GM18867 (cell line): ENCODE results near the gene OTUD6A.
A peak's percentile ranks its signal among the peaks of the same experiment; 100 is the strongest.

Experiments
- ATAC-seq: cut with Tn5 transposase; IDR thresholded peaks from one replicate; pipeline ENCODE4 v1.9.1; 2021; ENCODE audit warnings: mild to moderate bottlenecking, moderate library complexity; ENCODE audit not compliant: unreplicated experiment

Gene OTUD6A, protein sequence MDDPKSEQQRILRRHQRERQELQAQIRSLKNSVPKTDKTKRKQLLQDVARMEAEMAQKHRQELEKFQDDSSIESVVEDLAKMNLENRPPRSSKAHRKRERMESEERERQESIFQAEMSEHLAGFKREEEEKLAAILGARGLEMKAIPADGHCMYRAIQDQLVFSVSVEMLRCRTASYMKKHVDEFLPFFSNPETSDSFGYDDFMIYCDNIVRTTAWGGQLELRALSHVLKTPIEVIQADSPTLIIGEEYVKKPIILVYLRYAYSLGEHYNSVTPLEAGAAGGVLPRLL

GRCh38 chrX:70062076-70062475 is at the start of gene OTUD6A:
Gene OTUD6A, plus strand, starts transcription at chrX:70062457. Its CDS starts 68 bp downstream, at chrX:70062525.
- ATAC-seq: no peak

- no peak for ATAC-seq
Measured at GRCh38 chrX:70012756-70013155, 49.5 kb upstream of the OTUD6A start.

- ATAC-seq: no peak
Measured at GRCh38 chrX:70013466-70014381, 48.5 kb upstream of the OTUD6A start.

GRCh38 chrX:70016513-70016912 is 45.7 kb upstream of the OTUD6A start:
- no peak for ATAC-seq

DNA sequence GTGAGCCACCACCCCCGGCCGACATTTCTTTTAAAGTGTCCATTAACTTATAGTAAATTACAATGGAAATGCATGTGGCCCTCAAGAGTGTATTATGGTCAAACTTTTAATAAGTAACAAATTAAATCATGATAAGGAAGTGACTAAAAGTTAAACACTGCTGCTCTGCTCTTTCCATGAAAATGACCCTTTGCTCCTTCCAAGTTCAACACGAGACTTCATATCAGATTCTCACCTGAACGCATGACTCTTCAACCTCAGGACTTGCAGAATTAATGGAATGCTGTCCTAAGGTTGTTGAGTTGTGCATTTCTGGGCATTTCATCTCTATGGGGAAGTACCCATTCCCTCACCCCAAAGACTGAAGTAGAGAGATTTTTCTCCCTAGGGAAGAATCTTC is 39.6 kb upstream of the OTUD6A start:
- no peak for ATAC-seq

GRCh38 chrX:70025464-70025863 is 36.8 kb upstream of the OTUD6A start:
- no peak for ATAC-seq

DNA sequence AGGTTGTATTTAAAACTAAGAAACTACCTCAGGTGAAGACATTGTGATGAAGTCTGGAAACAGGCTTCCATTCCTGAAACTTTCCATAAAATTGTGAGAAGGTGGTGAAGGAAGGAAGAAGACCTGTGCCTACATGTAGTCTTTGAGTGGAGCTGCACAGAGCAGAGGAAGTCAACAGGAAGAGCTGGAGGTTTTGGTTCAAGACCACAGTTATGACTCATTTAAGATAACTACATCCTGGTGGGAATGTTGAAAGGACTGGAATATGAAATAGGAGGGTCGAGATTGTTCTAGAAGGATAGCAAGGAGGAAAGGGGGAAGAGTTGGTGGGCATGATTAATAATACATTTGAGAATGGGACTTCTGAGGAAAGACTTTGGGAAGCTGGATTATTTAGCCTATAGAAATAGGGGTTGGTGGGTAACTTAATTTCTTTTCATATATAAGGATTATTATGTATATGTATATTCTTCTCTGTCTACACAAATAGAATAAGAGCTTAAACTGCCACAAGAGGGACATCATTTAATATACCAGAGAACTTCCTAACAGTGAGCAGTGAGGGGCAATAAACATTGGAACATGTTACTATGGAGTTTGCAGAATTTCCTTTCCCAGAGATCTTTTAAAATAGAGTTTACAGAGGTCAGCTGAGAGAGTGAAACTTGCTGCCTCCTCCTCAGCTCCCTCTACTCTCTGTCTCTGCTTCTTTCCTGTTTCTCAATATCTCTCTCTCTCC is 36.0 kb upstream of the OTUD6A start:
- ATAC-seq: no peak

DNA sequence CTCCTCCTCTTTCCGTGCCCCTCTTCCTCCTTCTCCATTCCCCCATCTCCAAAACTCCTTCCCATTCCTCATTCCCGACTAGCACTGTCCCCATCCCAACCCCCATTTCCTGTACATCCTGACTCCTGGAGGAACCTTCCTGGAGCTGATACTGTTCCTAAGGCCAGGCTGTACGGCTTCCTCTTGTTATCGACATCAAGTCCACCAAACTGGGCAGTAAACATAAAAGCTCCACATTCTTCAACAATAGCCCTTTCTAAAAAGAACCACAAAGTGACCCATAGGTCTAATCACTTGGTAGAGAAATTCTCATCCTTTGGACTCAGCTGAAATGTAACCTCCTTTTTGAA is 35.4 kb upstream of the OTUD6A start:
- no peak for ATAC-seq

DNA sequence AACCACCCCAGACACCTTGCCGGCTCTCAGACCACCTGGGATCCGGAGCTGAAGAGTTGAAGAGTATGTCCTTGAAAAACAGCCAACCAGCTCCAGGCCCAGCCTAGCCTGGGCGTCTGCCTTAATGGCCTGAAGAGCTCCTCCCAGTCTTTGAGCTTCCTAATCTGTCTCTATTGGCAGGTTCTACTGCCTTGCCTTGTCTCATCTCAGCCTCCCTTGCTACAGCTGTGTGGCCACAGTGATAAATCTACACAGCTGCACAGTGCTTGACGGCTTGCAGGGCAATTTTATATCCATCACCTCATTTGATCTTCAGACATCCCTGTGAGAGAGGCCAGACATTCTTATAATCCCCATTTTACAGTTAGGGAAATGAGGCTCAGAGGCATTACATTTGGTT is 32.4 kb upstream of the OTUD6A start:
- no peak for ATAC-seq

- peak; percentile 87 for ATAC-seq
Measured at GRCh38 chrX:70030301-70030767, 31.9 kb upstream of the OTUD6A start.

- ATAC-seq: no peak
Measured at GRCh38 chrX:70032792-70033191, 29.5 kb upstream of the OTUD6A start.

DNA sequence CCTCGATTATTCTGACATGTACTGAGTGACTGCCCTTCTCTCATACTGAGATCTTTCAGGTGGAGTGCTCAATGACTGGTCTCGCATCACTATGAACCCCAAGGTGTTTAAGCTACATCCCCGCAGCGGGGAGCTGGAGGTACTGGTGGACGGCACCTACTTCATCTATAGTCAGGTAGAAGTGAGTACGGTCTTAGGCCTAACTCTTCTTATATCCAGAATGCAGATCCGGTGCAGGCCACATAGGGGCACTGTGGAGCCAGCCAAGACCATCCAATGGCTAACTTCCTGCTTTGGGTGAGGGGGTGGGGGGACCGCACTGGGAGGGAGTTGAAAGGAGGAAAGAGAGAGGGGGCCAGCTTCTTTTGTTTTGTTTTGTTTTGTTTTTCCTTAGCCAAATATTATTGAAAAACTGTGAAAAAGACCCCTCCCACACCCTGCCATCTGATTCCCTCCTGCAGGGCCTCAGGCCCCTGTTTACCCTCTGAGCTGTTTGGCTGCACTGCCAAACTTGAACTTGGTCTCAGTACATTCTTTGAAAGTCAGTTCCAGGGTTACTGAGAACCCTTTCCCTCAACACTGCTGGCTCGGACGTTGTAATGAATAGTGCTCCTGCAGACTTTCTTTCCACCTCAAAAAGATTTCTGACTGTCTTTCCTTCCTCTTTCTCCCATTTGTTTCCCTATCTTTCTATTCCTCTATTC is 28.8 kb upstream of the OTUD6A start:
- peak; percentile 58 for ATAC-seq

GRCh38 chrX:70034646-70035045 is 27.6 kb upstream of the OTUD6A start:
- ATAC-seq: no peak

DNA sequence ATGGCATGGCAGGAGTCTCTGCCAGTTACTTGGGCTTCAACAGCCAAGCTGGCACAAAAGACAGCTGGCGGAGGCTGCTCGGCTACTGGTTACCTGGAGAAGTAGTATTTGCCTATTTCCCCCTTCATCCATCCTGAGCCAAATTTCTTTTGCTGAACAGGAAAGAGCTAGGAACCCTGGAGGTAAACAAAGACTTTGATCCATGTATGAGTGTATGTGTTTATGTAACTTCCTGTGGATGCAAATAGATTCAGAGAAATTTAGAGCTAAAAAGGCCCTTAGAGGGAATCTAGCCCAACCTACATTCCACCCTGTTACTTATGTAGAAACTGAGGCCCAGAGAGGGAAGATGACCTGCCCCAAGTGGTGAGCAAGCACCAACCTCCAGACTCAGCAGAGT is 23.7 kb upstream of the OTUD6A start:
- ATAC-seq: no peak

DNA sequence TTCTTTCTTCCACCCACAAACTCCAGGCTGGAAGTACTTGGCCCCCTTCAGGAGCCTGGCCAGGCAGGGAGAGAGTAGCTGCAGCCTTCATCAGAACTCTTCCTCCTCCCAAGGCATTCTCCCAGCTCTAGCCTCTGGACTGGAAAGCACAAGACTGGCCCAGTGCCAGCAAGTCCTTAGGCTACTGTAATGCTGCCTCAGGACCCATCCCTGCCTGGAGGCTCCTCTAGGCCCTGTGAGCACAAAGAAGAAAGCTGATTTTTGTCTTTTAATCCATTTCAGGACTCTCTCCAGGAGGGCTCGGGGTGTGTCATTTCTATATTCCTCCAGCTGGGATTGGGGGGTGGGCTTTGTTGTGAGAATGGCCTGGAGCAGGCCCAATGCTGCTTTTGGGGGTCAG is 23.3 kb upstream of the OTUD6A start:
- no peak for ATAC-seq

DNA sequence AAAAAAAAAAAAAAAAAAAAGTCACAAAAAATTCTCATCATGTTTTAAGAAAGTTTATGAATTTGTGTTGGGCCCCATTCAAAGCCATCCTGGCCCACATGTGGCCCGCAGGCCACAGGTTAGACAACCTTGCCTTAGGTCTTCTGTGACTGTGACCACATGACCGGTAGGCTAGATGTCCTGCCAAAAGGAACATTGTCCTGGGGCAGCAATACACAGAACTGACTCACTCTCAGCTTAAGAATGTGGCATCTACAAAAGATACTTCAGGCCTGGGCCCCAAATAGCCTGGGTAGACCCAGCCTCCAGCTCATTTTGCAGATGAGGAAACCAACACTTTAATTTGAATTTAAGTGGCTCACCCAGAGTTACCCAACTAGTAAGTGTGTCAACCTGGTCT is 22.5 kb upstream of the OTUD6A start:
- no peak for ATAC-seq

GRCh38 chrX:70041993-70042392 is 20.3 kb upstream of the OTUD6A start:
- ATAC-seq: no peak

DNA sequence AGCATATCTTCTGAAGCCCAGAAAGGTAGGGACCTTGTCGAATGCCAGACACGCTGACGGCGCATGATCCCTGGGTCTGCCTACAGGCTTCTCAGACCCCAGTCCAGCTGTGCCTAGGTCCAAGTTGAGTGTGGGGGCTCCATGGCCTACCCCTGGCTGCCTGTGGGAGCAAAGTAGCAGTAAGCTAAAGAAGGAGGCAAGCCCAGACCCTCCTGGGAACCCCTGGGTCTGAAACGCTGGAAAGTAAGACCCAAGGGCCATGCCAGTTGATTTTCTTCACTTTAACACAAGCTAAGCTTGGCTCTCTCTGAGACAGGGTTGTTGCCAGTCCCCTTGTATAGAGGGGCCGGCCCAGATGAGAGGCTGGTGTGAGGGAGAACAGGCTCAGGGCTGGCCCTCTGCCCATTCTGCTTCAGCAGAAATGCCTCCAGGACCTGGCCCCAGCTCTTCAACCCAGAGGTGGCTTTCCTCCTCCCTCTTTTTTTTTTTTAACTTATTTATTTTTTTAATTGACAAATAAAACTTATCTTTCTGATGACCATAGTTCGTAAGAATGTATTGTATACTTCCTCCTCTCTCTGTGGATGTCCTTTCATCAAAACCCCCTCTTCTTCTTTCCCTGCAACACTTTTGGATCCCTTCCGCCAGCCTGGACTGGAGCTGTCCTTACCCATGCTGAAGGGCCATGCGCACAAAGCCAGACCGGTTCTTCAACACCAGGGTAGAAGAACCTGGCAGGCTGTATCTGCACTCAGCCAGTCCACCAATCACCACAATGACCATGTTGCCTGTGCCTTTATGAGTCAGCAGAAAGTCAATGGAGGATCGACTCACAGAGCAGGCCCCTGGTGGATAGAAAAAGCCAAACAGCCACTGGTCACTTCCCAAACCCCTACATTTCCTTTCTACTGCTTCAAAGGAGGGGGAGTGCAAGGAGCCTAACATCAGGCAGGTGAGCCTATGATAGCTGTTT is 19.6 kb upstream of the OTUD6A start:
- ATAC-seq: no peak

- ATAC-seq: no peak
Measured at GRCh38 chrX:70043685-70044084, 18.6 kb upstream of the OTUD6A start.
